Sigmoid colon (tissue), 7 donors: ENCODE results near the gene KRTAP10-11. TPM values are rescaled to one million over a fixed set of nuclear protein-coding genes. Genes with fewer than 3 reads are reported as not detected.

Experiments used
- DNase-seq: peaks from one replicate; pipeline ENCODE4 v3.0.0-alpha.2; 2019
- H3K27ac ChIP-seq, 4 donors: fragments of 200-600 bp; sonication (generic); one replicate each; pipeline ENCODE4 v1.5.1; 2016 to 2019; ENCODE audit warnings: mild to moderate bottlenecking in 1 of 4
- H3K27me3 ChIP-seq, 3 donors: fragments of 200-600 bp; sonication (generic); one replicate each; pipeline ENCODE4 v1.5.1; 2019; ENCODE audit warnings: mild to moderate bottlenecking in 1 of 3
- H3K36me3 ChIP-seq, 4 donors: fragments of 200-600 bp; sonication (generic); one replicate each; pipeline ENCODE4 v1.5.1; 2016 to 2019
- H3K4me1 ChIP-seq, 4 donors: fragments of 200-600 bp; sonication (generic); one replicate each; pipeline ENCODE4 v1.5.1; 2017 to 2019
- H3K4me3 ChIP-seq, 4 donors: fragments of 200-600 bp; sonication (generic); one replicate each; pipeline ENCODE4 v1.5.1; 2017 to 2019; ENCODE audit warnings: mild to moderate bottlenecking in 2 of 4, moderate library complexity in 1 of 4
- H3K9me3 ChIP-seq, 4 donors: fragments of 200-600 bp in 3 of 4; sonication (generic) in 3 of 4; one replicate each; pipeline versions ENCODE4 v1.5.1 to v1.6.1; 2013 to 2019
- EP300 ChIP-seq, 4 donors: sonication (generic); formaldehyde crosslinking; IDR thresholded peaks; one replicate each; pipeline ENCODE4 v1.6.1; 2017; ENCODE audit warnings: antibody characterized with exemption in 4 of 4
- POLR2A ChIP-seq, 2 donors: fragments of 450-650 bp; IDR thresholded peaks; one replicate each; pipeline ENCODE4 v1.6.1; 2016; ENCODE audit warnings: antibody characterized with exemption in 2 of 2, mild to moderate bottlenecking in 2 of 2, moderate library complexity in 2 of 2
- POLR2AphosphoS5 ChIP-seq, 4 donors: sonication (generic); formaldehyde crosslinking; IDR thresholded peaks; one replicate each; pipeline ENCODE4 v1.6.1; 2017; ENCODE audit warnings: antibody characterized with exemption in 4 of 4
- WGBS, 2 donors: extraction: QIAGEN DNeasy Blood & Tissue Kit; methylation state at CpG; one replicate each; pipeline ENCODE4 v1.1.7; 2013; 5-methylcytosine and 5-hydroxymethylcytosine counted together
- intact Hi-C: fragments of 100-400 bp; cut with DNase I; formaldehyde crosslinking; loops from one replicate; pipeline ENCODE4 v1.15.1; 2023
- polyA plus RNA-seq, 3 donors: library from polyadenylated mRNA; stranded (reverse); fragments of 200-250 nt; gene quantifications; one replicate each; pipeline ENCODE4 v1.2.3, GENCODE V29; 2013
- total RNA-seq, 4 donors: library from RNA; depleted of rRNA; stranded (reverse); fragments of >200 nt; gene quantifications; one replicate each; pipeline ENCODE4 v1.1.0, GENCODE V29; 2016
- TF ChIP-seq, protein P1 (sequence below), 4 experiments: fragments of 450-650 bp in 3 of 4; fragments of 200-600 bp in 1 of 4; IDR thresholded peaks; one replicate each; pipeline ENCODE4 v1.5.1; 2016 to 2019; ENCODE audit warnings: antibody characterized with exemption in 4 of 4, mild to moderate bottlenecking in 3 of 4, moderate library complexity in 2 of 4
- donor health status: healthy with polysubstance abuse.
- donor health status: Bipolar disorder and iron deficiency.
- donor health status: healthy.

The KRTAP10-11 gene
- total and polyA plus RNA-seq, 7 donors: not detected

DNA sequence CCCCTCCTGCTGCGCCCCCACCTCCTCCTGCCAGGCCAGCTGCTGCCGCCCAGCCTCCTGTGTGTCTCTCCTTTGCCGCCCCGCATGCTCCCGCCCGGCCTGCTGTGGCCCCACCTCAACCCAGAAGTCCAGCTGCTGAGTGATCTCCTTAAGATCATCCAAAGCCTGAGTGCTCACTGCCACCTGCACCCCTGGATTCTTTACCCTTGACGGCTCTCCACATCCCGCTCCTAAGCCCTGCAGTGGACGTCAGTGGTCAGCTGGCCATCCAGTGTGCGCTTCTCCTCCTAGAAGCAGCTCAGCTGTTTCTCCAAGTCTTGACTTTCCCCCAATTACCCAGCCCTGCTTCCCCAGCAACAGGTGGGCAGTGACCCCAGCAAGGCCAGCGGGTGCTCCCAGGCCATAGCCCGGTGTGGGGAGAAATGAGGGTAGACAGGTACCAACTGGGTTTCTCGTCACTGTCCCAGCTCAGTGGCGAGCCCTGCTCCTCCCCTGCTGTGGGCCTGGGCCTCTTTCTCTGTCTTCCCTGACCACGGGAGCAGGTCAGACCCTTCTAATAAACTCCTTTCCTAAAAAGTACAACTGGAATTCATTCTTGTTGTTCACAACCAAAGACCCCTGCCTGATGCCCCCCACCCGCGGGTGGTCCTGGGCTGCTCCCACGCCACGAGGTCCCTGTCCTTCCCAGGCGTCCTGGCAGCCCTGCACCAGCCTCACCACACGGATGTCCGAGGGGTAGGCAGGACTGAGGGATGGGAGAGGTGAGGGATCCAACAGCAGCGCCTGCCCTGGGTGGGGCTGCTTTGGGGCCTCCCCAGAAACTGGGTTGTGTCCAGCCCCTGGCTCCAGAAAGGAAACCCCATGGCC lies 44.4 kb upstream of the KRTAP10-11 start:
- Histone ChIP-seq H3K27ac (no peak overlapping the region), H3K4me1 (no peaks in the 10 kb centered on the region), H3K27me3 (peaks cover 0 to 39% (median 15%) of the 10 kb centered on the region in 3 donors), H3K9me3 (no peaks in the 10 kb centered on the region), H3K4me3 (no peak overlapping the region), H3K36me3 (no peaks in the 10 kb centered on the region)
- intact Hi-C loops: no loop called here
- no peak for DNase-seq
- WGBS, 2 donors: 66 to 80% methylated on average over 23 of the region's 23 CpGs
- TF ChIP-seq, protein P1, sequence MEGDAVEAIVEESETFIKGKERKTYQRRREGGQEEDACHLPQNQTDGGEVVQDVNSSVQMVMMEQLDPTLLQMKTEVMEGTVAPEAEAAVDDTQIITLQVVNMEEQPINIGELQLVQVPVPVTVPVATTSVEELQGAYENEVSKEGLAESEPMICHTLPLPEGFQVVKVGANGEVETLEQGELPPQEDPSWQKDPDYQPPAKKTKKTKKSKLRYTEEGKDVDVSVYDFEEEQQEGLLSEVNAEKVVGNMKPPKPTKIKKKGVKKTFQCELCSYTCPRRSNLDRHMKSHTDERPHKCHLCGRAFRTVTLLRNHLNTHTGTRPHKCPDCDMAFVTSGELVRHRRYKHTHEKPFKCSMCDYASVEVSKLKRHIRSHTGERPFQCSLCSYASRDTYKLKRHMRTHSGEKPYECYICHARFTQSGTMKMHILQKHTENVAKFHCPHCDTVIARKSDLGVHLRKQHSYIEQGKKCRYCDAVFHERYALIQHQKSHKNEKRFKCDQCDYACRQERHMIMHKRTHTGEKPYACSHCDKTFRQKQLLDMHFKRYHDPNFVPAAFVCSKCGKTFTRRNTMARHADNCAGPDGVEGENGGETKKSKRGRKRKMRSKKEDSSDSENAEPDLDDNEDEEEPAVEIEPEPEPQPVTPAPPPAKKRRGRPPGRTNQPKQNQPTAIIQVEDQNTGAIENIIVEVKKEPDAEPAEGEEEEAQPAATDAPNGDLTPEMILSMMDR (IDR thresholded peaks at IDR 0.05): no peak
- TF ChIP-seq EP300 (IDR thresholded peaks at IDR 0.05) (no peak), POLR2AphosphoS5 (IDR thresholded peaks at IDR 0.05) (no peak), POLR2A (IDR thresholded peaks at IDR 0.05) (no peak)

DNA sequence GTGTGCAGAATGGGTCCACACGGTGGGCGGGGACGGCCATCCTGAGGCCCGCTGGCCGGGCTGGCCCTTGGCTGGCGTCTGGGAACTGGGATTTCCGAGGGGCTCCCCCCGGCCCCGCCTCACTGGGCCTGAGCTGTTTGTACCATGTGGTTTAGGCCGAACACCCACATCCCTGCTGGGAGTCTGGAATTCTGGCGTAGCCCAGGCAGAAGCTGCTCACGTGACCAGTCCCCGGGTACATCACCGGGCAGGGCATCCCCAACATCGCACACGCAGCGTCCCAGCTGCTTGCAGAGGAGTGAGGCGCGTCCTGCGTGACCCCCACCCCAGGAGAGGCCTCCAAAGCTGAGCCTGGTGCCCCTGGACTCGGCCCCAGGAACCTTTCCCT lies 43.8 kb upstream of the KRTAP10-11 start:
- H3K4me3 ChIP-seq: no peak overlapping the region
- no peaks in the 10 kb centered on the region for H3K9me3 ChIP-seq
- H3K27me3 ChIP-seq: peaks cover 0 to 39% (median 15%) of the 10 kb centered on the region in 3 donors
- no peak overlapping the region for H3K27ac ChIP-seq
- H3K36me3 ChIP-seq: no peaks in the 10 kb centered on the region
- no peak for DNase-seq
- H3K4me1 ChIP-seq: no peaks in the 10 kb centered on the region
- 61 to 82% methylated on average over 20 to 21 of the region's 21 CpGs for WGBS, 2 donors
- no peak for TF ChIP-seq EP300 (IDR thresholded peaks at IDR 0.05)
- no peak for TF ChIP-seq POLR2A (IDR thresholded peaks at IDR 0.05)
- TF ChIP-seq, protein P1 (IDR thresholded peaks at IDR 0.05): no peak
- no peak for TF ChIP-seq POLR2AphosphoS5 (IDR thresholded peaks at IDR 0.05)
- intact Hi-C loops: no loop called here

DNA sequence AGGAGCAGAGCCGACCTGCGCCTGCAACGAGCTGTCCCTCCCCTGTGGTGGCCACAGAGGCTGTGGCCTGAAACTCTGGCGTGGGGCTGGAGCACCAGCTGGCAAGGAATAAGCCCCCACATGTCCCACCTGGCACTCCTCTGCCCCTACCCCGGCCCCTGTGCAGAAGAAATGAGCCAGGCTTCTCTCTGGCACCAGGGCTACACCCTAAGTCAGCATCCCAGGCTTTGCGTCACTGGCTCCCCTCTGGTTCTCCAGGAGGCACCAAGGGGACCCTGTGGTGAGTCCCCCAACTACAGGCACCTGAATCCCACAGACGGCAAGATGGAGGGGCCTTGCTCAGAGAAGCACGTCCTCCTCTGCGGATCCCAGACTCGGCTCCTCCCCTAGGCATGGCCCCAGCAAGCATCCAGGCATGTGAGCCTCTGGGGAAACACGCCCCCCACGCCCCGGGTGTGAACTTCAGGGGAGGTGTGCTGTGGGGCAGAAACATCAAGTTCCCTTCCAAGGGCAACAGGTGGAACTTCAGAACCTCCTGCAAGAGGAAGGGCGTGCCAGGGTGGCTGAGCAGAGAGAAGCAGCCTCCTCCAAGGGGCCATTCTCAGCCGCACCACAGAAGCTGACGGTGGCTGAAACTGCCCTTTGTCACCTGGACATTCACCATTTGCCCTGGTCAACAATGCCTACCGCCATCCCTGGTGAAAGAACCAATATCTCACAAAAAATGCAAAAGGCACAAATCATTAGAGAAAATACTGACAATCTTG lies 42.9 kb upstream of the KRTAP10-11 start:
- TF ChIP-seq POLR2A (IDR thresholded peaks at IDR 0.05) (no peak), POLR2AphosphoS5 (IDR thresholded peaks at IDR 0.05) (no peak), EP300 (IDR thresholded peaks at IDR 0.05) (no peak)
- TF ChIP-seq, protein P1 (IDR thresholded peaks at IDR 0.05): no peak
- no peaks in the 10 kb centered on the region for H3K36me3 ChIP-seq
- WGBS, 2 donors: 42 to 63% methylated on average over 17 of the region's 17 CpGs
- H3K27ac ChIP-seq: no peak overlapping the region
- intact Hi-C loops: no loop called here
- H3K4me3 ChIP-seq: no peak overlapping the region
- no peak for DNase-seq
- no peaks in the 10 kb centered on the region for H3K4me1 ChIP-seq
- peaks cover 0 to 39% (median 15%) of the 10 kb centered on the region in 3 donors for H3K27me3 ChIP-seq
- H3K9me3 ChIP-seq: no peaks in the 10 kb centered on the region

GRCh38 chr21:44603911-44604310 lies 42.3 kb upstream of the KRTAP10-11 start:
- Histone ChIP-seq H3K4me3 (no peak overlapping the region), H3K9me3 (no peaks in the 10 kb centered on the region), H3K27ac (no peak overlapping the region), H3K36me3 (no peaks in the 10 kb centered on the region), H3K27me3 (peaks cover 0 to 39% (median 15%) of the 10 kb centered on the region in 3 donors), H3K4me1 (no peaks in the 10 kb centered on the region)
- intact Hi-C loops: no loop called here
- WGBS, 2 donors: 80 to 86% methylated on average over 8 of the region's 8 CpGs
- no peak for DNase-seq
- TF ChIP-seq POLR2AphosphoS5 (IDR thresholded peaks at IDR 0.05) (no peak), POLR2A (IDR thresholded peaks at IDR 0.05) (no peak), EP300 (IDR thresholded peaks at IDR 0.05) (no peak)
- TF ChIP-seq, protein P1 (IDR thresholded peaks at IDR 0.05): no peak
